Activated gamma-delta T cell (primary cell): ENCODE measurements around the gene FUBP3.

Source experiments
- DNase-seq: peaks from one replicate; lab custom pipeline; 2025; lab: John Stamatoyannopoulos, UW

Gene FUBP3

GRCh38 chr9:130662099-130662969, 83.0 kb downstream of the FUBP3 start:
- DNase-seq = no peak

- no peak for DNase-seq
These were observed 83.5 kb downstream of the FUBP3 start for GRCh38 chr9:130662970-130663257.

- no peak for DNase-seq
These were observed 84.0 kb downstream of the FUBP3 start for GRCh38 chr9:130663258-130663976.

GRCh38 chr9:130663977-130664250, 84.5 kb downstream of the FUBP3 start:
- no peak for DNase-seq

GRCh38 chr9:130664251-130665028, 85.1 kb downstream of the FUBP3 start, which contains the start of gene PRDM12:
TSS of gene PRDM12 (plus strand) at chr9:130664594. CDS start at chr9:130664654, 60 bp downstream.
- DNase-seq = no peak

GRCh38 chr9:130665029-130665430, 85.7 kb downstream of the FUBP3 start:
- no peak for DNase-seq

GRCh38 chr9:130665431-130666392, 86.3 kb downstream of the FUBP3 start:
- no peak for DNase-seq

GRCh38 chr9:130666393-130667119, 87.2 kb downstream of the FUBP3 start:
- DNase-seq = no peak

- DNase-seq = no peak
These were observed 87.7 kb downstream of the FUBP3 start for GRCh38 chr9:130667120-130667435.

- no peak for DNase-seq
These were observed 88.8 kb downstream of the FUBP3 start for GRCh38 chr9:130668196-130668595.

- no peak for DNase-seq
These were observed 89.3 kb downstream of the FUBP3 start for GRCh38 chr9:130668659-130669058.

GRCh38 chr9:130669965-130670364, 90.6 kb downstream of the FUBP3 start:
- no peak for DNase-seq

- no peak for DNase-seq
These were observed 91.3 kb downstream of the FUBP3 start for GRCh38 chr9:130670644-130671043.

- no peak for DNase-seq
These were observed 93.1 kb downstream of the FUBP3 start for GRCh38 chr9:130672466-130672865.

GRCh38 chr9:130672933-130673615, 93.7 kb downstream of the FUBP3 start:
- no peak for DNase-seq

GRCh38 chr9:130675396-130675795, 96.0 kb downstream of the FUBP3 start:
- no peak for DNase-seq

GRCh38 chr9:130677252-130677651, 97.9 kb downstream of the FUBP3 start:
- no peak for DNase-seq

- DNase-seq = peak; percentile 49
These were observed 101.7 kb downstream of the FUBP3 start for GRCh38 chr9:130680836-130681768.

- no peak for DNase-seq
These were observed 102.5 kb downstream of the FUBP3 start for GRCh38 chr9:130681769-130682420.
